GM19023 (cell line): ENCODE data around the gene DGCR6L.
"Not testable (repeated sequence)": the region's sequence is repeated elsewhere in the genome, so short reads cannot be mapped to it uniquely, and the experiment has no call there.

Experiments used
- ATAC-seq: cut with Tn5 transposase; IDR thresholded peaks from one replicate; pipeline ENCODE4 v1.9.1; 2021; ENCODE audit warnings: mild to moderate bottlenecking, moderate library complexity; ENCODE audit not compliant: unreplicated experiment

The DGCR6L gene

DNA sequence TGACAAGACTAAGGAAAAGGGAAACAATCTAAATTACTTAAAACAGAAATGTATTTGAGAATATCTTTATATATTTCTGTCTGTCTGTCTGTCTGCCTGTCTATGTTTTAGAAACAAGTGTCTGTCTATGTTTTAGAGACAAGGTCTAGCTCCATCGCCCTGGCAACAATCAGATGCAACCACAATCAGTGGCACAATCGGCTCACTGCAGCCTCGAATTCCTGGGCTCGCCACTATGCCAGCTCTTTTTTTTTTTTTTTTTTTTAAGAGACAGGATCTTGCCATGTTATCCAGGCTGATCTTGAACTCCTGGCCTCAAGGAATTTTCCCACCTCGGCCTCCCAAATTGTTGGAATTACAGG is 8.7 kb upstream of the DGCR6L start:
- not testable (repeated sequence) for ATAC-seq

DNA sequence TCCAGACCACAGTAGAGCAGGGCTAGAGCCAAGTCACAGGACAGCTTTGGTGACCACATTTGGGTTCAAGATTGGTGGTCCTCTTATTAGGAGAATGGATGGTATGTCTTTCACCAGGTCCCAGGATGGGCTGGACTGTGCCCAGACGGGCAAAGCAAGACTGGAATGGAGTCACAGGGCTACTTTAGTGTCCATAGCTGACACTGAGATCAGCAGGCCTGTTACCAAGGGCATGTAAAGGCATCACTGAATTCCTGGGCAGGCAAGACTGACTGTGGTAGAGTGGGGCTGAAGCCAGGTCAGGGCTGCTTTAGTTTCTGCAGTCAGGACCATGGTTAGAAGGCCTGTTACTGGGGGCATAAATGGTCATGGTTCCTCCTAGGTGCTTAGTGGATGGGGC is 6.1 kb upstream of the DGCR6L start:
- ATAC-seq: not testable (repeated sequence)

DNA sequence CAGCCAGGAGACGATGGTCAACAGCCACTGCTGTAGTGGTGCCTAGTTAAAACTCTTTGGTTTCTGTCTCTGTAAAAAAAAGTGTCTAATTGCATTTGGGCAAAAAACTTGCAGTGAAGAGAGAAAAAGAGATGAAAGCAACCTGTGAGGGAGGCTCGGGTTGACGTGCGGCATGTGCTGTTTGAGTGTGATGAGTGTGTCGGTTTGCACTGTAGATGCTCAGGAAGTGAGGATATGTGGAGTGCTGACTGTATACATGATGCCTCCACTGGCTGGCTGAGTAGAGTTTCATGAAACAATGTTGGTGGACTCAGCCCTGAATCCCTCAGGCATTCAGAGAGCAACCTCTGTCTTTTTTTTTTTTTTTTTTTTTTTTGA is 4.3 kb upstream of the DGCR6L start:
- no peak for ATAC-seq

DNA sequence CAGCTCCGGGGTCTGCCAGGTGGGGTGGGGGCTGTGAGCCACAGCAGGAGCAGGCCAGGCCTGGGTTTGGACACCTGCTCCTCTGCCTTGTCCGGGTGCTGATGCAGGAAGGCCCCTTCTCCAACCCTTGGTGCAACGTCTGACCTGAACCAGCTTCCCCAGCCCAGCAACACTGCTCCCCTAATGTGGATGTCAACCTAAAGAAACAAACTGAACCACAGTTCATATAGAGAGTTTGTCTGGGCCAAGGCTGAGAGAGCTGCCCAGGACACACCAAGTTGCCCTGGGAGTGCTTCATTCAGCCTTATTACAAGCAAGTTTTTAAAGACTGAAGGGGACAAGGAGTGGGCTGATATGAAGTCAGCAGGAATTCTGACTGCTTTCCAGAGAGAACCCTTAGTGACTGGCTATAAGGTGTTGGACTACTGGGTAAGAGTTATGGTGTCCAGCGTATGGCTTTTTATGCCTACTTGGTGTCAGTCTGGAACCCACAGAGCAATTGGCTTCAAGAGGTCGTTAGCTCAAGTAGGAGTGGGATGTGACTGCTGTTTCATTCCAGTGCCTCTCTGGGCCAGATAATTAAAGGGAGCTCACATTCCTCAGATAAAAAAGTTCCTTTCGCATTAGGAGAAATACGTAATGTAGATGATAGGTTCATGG is 1.8 kb upstream of the DGCR6L start:
- not testable (repeated sequence) for ATAC-seq

DNA sequence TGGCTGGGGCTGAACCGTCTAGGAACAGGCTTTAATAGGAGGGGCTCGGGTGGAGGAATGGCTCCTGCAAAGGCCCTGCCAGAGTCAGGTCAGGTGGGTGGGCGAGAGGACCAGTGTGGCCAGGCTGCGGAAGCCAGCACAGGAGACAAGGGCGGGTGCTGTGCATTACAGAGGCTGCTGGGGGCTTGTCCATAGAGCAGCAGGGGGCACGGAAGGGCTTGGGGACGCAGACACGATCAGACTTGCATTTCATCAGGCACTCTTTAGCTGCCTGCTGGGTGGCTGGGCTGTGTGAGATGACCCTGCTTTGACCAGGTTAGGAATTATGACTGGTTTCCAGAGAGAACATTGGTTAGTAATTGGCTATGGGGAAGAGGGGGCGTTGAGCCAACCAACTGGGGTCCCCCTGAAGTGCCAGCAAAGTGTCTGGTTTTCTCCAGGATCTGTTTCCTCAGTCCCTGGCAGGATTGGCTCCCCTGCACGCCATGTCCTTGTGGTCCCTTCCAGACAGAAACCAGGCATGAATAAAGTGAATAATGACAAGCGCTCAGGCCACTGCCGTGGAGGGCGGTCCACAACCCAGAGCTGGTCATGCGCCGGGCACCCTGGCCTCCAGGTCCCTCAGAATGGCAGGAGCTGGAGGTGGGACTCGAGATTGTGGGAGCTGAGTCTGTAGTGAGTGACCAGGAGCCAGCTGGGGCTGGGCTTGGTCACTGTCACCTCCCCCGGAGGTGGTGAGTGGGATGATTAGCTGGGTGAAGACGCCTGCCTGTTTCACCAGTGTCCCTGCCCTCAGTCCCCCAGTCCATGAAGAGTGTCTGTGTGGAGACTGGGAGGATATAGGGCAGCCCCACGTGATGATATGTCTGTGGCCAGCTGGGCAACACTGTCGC is 1.0 kb upstream of the DGCR6L start:
- ATAC-seq: not testable (repeated sequence)

DNA sequence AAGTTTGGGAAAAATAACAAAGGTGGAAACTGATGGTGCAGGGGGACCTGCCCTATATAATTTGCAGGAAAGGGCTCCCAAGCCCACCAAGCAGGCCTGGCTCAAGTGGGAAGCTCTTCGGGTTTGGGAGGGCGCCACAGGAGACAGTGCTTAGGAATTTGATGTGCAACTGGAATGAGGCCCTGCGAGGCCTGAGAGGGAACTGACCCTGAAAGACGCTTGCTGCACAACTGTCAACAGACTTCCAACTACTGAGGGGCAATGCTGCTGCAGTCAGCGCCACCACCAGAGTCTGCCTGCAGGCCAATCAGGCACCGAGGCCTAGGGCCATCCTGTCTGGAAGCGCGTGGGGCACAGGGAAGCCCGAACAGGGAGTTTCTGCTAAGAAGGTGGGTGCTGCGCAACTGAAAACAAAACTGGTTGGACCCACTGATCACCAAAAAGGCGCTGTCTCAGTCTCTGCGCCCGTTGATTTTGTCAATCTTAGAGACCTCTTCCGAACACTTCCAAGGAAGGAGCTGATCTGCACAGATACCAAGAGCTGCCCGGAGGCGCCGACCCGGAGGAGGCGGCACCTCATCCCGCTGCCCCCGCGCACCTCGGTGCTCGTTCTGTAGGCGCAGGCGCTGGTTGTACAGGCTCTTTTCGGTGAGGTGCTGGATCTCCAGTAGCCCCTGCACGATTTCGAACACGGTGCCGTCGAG is 667 bp downstream of the DGCR6L start:
- peak; percentile 20 for ATAC-seq

DNA sequence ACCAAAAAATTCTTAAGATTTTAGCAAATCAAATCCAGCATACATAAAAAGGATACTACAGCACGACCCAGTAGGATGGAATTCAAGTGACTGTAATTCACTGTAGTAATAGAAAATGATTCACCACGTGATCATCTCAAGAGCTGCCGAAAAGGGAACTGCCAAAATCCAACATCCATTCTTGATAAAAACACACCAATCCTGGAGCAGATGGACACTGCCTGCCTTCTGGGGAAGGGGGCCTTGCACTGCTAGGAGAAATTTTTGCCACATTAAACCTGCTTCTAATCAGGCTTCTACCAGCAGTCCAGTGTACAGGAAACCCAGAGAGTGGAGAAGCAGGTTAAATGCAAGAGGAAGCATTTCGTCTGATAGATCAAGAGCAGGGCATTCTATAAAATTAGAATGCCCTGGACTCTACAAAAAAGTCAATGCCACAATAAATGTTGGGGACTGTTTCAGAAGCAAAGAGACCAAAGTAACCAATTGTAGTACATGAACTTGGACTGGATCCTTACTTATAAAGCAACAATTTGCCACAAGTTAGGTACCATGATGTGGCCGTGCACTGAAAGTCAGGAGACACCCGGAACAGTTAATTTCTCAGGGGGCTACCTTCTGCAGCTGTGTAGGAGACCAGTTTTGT is 1.7 kb downstream of the DGCR6L start:
- ATAC-seq: not testable (repeated sequence)

DNA sequence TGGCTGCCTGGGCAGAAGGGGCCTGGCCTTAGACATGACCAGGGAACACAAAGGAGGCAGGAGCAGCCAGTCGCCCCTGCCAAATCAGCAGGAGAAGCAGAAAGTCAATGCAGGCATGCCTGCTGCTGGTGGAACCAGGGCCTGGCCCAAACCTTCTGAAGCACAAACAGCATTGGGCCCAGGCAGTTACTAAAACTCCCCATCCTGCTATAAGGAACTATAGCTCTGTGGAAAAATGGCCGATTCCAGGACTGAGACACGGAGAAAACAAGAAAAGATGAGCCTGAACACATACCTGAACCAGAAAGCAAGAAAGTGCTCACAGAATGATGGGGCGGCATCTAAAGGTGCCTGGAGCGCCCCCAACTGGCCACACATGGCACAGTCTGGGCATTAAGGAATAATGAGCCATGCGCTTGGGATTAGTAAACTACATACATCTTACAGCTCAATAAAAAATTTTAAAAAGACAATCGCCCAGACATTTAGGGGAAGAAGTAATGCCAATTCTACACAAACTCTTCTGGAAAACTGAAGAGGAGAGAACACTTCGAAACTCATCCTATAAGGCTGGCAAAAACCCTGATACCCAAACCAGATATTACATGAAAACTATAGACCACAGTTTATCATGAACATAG is 2.3 kb downstream of the DGCR6L start:
- not testable (repeated sequence) for ATAC-seq

DNA sequence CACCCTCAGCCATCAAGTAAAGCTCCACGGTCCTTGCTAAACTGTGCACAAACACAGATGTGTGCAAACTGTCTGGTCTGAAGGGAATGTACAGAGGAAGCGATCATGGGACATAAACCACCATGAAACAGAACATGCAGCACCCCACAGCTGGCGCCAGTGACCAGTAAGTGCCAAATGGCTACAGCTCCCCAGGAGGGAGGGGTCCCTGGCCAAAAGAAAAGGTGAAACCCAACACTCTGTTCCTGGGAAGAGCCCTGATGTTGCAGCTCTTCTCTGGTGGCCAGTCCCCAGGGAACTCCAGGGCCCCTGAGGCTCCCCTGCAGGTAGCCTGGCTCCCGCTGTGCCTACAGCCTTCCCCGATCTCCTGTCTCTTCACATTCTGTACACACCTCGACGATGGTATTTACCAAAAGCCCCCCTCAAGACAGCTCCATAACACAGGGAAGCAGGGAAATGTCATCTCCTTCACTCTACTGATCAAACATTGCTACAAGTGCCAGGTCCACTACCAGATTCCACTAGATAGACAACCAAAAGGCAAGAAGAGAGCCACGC is 2.9 kb downstream of the DGCR6L start:
- no peak for ATAC-seq

DNA sequence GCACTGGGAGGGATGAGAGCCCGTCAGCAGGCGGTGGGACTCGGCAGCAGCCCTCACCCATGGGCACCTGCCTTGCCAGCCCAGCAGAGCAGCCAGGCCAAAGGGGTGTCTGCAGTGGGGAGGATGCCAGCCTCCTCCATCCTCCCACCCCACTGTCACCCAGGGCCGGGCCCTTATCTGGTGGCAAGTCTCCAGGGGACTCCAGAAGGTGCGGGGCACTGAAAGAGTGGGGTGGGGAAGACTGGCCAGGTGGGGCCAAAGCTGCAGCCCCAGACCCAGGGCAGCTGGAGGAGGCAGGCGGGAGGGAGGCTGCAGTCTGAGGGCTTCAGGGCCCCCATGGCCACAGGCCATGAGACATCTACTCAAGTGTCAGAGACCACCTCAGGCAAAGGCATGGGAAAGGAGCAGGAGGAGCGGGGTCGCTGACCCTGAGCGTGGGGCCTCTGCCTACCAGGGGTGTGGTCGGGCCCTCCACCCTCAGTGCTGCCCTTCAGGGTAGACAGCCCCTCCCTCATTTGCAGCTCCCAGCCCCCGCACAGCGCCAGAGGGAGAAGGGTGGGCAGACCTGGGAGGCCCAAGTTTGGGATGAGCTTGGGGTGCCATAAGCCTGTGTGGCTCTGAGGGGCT is 3.5 kb downstream of the DGCR6L start:
- ATAC-seq: no peak

DNA sequence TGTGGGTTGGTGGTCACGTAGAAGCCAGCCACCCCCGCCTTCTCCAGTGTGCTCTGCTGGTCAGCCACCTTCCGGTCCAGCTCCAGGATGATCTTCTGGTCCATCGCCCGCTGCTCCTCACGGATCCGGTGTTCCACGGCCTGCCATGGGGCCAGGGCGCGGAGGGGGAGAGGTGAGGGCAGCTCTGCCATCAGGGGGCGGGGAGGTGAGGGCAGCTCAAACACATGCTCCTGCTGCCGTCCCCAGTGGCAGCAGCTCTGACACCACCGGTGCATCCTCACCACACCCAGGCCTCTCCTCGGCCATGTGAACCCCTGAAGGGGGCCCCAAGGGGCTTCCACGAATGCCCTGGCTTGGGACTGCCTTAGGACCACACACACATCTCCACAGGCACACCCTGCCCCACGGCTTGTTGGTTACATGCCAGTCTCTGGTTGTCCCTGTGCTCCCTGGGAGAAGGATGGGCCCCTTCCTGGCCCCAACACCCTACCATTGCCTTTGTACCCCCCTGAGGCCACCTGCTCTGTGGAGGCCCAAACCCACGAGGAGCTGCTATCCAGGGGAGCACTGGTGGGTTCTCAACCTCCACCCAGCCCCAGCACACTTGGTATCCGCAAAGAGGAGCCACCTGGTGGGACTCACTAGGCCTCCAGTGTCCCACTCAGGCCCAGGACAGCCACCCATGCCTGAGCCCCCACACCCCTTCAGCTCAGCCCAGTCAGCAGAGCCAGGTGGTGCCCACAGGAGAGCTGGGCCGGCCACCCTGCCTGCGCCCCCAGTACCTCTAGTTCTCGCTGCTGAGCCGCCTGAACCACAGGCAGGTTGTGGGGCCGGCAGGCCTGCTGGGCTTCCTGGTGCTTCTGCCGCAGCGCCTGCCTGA is 4.3 kb downstream of the DGCR6L start:
- ATAC-seq: no peak

DNA sequence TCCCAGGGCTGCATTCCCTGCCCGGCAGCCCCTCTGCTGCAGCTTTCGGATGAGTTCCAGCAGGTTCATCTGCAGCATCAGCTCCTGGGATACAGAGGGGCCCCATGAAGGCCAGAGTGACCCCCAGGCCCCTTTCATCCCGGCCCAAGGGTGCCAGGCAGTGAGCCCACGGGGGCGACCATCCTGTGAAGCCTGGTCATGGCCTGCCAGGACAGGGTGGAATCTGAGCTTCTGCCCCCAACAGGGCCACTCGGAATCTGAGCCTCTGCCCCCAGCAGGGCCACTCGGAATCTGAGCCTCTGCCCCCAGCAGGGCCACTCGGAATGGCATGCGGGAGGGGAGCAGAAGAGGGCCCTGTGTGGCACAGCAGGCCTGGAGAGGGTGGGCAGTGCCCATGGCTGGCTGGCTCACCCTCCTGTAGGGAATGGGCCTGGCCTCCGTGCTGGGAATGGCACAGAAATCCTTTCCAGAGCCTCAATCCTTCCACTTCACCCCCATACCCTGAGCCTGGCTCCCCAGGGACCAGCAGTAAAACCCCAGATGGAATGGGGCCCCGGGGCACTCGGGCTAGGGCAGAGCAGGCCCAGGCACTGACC is 5.0 kb downstream of the DGCR6L start:
- ATAC-seq: not testable (repeated sequence)

DNA sequence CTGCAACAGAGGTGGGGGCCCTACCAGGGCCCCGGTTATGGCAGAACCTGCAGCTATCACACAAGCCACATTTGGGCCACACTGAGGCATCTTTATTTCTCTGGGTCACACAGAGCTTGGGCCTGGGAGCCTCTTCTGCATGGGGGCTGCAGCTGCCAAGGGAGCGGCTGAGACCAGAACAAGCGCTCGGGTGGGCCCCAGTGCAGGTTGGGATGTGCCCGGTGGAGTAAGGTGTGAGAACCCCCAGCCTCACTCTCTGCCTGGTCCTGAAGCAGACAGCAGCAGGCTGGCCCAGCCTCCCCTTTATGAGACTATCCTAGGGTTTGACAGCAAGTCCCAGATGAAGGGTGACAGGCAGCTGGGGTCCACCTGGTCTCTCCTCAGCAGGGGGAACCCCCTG is 5.7 kb downstream of the DGCR6L start:
- not testable (repeated sequence) for ATAC-seq

DNA sequence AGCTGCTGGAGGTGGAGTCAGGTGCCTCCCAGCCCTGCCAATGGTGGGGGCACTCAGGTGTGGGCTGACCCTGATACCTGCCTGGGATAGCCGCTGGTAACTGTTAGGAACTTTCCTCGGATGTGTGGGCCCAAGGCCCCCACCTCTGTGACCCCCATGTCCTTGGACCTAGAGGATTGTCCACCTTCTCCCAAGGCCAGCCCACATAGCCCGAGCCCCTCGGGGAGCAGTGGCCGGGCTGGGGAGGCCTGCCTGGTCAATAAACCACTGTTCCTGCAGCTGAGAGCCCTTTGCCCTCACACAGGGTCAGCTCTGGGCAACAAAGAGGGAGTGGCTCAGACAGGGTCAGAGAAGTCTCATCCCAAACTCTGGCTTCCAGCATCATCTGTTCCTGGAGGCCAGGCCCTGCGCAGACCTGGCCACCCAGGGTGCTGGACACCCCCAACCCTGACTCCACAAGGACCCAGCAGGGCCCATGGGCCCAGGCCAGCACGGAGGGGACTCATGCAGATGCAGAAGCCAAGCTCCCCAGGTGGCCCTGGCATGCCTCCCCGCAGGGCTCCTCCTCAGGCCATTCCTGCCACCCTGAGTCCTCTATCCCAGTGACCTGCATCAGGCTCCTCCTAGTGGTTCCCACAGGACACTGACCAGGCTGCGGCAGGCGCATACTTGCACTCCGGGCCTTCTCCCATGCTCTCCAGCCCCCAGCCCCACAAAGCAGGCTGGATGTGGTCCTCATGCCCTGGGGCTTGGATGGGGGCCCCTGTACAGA is 6.4 kb downstream of the DGCR6L start:
- ATAC-seq: not testable (repeated sequence)

DNA sequence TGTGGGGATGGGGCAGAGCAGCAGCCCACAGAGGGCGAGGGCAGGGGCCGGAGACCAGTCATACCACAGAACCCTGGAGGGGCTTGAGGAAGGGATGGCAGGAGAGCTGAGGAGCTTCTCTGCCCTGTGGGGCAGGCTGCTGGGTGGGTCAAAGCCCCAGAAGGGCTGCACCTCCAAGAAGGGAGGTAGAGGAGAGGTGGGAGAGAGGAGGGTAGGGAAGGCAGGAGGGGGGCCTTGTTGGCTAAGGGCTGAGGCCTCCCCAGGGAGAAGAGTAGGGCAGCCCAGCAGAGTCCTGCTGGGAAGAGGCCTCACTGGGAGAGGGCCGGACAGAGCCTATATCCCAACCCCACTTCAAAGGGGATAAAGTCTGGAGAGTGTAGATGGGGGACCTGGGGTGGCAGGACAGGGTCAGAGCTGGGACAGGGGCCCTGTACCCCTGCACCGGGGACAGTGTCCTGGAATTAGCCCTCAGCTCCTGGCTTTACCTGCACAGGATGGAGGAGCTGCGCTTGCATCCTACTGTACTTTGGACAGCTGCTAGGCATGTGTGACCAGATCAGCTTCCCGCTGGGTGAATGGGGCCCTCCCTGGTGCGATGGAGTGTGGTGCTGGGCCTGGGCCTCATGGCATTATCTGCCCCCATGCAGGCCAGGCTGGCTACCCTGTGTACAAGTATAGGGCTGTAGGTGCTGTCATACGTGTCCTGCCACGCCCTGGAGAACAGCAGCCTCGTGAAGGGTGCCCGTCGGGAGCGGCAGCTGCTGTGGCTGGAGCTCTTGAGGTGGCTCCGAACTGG is 7.3 kb downstream of the DGCR6L start:
- no peak for ATAC-seq

DNA sequence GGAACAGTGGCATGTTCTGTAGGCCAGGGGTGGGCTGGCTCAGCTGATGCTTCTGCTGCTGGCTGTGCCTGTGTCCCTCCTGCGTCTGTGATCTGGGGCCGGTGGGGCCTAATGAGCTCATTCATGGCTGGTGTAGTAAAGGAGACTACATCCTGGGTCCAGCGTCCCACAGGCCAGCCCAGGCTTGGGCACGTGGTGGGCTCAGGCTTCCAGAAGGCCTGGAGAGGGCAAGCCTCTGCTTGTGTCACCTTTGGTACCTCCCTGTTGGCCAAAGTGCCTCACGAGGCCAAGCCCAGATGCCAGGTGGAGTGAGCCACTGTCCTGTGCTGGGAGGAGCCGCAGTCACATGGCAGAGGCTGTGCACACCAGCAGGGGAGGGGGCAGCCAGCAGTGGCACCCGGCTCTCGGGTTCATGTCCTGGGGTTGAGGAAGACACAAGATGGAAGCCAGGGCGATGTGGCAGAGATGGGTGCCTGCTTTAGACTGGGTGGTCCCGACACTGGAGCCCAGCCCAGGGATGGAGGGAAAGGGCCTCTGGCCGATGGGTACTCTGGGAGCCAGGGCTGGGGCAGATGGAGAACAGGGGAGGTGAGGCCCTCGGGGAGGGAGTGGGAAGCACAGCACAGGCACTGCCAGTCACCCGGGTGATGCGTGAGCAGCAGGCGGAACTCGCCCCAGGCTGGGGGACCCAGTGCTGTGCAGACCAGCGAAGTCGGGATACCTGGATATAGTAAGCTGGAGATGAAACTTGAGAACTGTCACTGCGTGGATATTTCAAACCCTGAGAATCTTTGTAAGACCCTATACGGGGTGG is 8.4 kb downstream of the DGCR6L start:
- not testable (repeated sequence) for ATAC-seq
